Measurements from ENCODE around the gene DDIT3. TPM values are rescaled to one million over a fixed set of nuclear protein-coding genes. Genes with fewer than 3 reads are reported as not detected.

The DDIT3 gene
- total RNA-seq, 1 experiment from 2014 or later: 79.2 TPM

- Mint-ChIP-seq H3K36me3 (ENCODE audit: insufficient read depth, unreplicated experiment) (peaks cover 64% of the 10 kb centered on the region), H3K27me3 (ENCODE audit: insufficient read depth, unreplicated experiment) (no peaks in the 10 kb centered on the region), H3K27ac (ENCODE audit: unreplicated experiment) (no peak overlapping the region), H3K4me1 (ENCODE audit: low read depth, unreplicated experiment) (no peaks in the 10 kb centered on the region), H3K9me3 (ENCODE audit: unreplicated experiment) (no peaks in the 10 kb centered on the region), H3K4me3 (ENCODE audit: unreplicated experiment) (no peak overlapping the region)
- Histone ChIP-seq H3K9me3 (no peaks in the 10 kb centered on the region), H3K4me1 (no peaks in the 10 kb centered on the region), H3K36me3 (ENCODE audit: control insufficient read depth, insufficient read depth, low read length) (peaks cover 3% of the 10 kb centered on the region; the same call in 1 of the 2 replicates), H3K27me3 (replicated peaks; ENCODE audit: control insufficient read depth, insufficient read depth, low read length) (no peaks in the 10 kb centered on the region), H3K4me3 (ENCODE audit: low read depth, low read length) (no peak overlapping the region)
- intact Hi-C loops (cut with micrococcal nuclease; ENCODE audit: unreplicated experiment): no loop called here
- TF ChIP-seq CTCF (IDR thresholded peaks at IDR 0.05; ENCODE audit: insufficient read depth in 1 of 2, low read depth in 1 of 2, low read length in 1 of 2, severe bottlenecking in 1 of 2, unreplicated experiment in 1 of 2): no peak
- CTCF ChIA-PET: no interaction called here
- no peak for DNase-seq
- BruUV-seq (replicated peaks): no TSS peak
- POLR2A ChIA-PET: no interaction called here
Measured at GRCh38 chr12:57535764-57536596, 15.7 kb upstream of the DDIT3 start.

- no peaks in the 10 kb centered on the region for H3K4me1 Mint-ChIP-seq (ENCODE audit: low read depth, unreplicated experiment)
- Histone ChIP-seq H3K27me3 (replicated peaks; ENCODE audit: control insufficient read depth, insufficient read depth, low read length) (no peaks in the 10 kb centered on the region), H3K4me1 (no peaks in the 10 kb centered on the region), H3K36me3 (ENCODE audit: control insufficient read depth, insufficient read depth, low read length) (peaks cover 3% of the 10 kb centered on the region; the same call in 1 of the 2 replicates), H3K4me3 (ENCODE audit: low read depth, low read length) (no peak overlapping the region), H3K9me3 (no peaks in the 10 kb centered on the region)
- TF ChIP-seq CTCF (IDR thresholded peaks at IDR 0.05; ENCODE audit: insufficient read depth in 1 of 2, low read depth in 1 of 2, low read length in 1 of 2, severe bottlenecking in 1 of 2, unreplicated experiment in 1 of 2): no peak
- no TSS peak for BruUV-seq (replicated peaks)
- CTCF ChIA-PET: no interaction called here
- intact Hi-C loops (cut with micrococcal nuclease; ENCODE audit: unreplicated experiment): no loop called here
- peaks cover 63% of the 10 kb centered on the region for H3K36me3 Mint-ChIP-seq (ENCODE audit: insufficient read depth, unreplicated experiment)
- no peak for DNase-seq
- H3K27ac Mint-ChIP-seq (ENCODE audit: unreplicated experiment): no peak overlapping the region
- H3K4me3 Mint-ChIP-seq (ENCODE audit: unreplicated experiment): no peak overlapping the region
- POLR2A ChIA-PET: no interaction called here
- H3K9me3 Mint-ChIP-seq (ENCODE audit: unreplicated experiment): no peaks in the 10 kb centered on the region
- no peaks in the 10 kb centered on the region for H3K27me3 Mint-ChIP-seq (ENCODE audit: insufficient read depth, unreplicated experiment)
Measured at GRCh38 chr12:57534991-57535543, 14.8 kb upstream of the DDIT3 start.

- DNase-seq: no peak
- Mint-ChIP-seq H3K9me3 (ENCODE audit: unreplicated experiment) (no peaks in the 10 kb centered on the region), H3K27ac (ENCODE audit: unreplicated experiment) (no peak overlapping the region), H3K4me1 (ENCODE audit: low read depth, unreplicated experiment) (no peaks in the 10 kb centered on the region), H3K36me3 (ENCODE audit: insufficient read depth, unreplicated experiment) (peaks cover 67% of the 10 kb centered on the region), H3K4me3 (ENCODE audit: unreplicated experiment) (no peak overlapping the region), H3K27me3 (ENCODE audit: insufficient read depth, unreplicated experiment) (no peaks in the 10 kb centered on the region)
- Histone ChIP-seq H3K27me3 (replicated peaks; ENCODE audit: control insufficient read depth, insufficient read depth, low read length) (no peaks in the 10 kb centered on the region), H3K4me1 (no peaks in the 10 kb centered on the region), H3K36me3 (ENCODE audit: control insufficient read depth, insufficient read depth, low read length) (peaks cover 3% of the 10 kb centered on the region; the same call in 1 of the 2 replicates), H3K9me3 (no peaks in the 10 kb centered on the region), H3K4me3 (ENCODE audit: low read depth, low read length) (no peak overlapping the region)
- intact Hi-C loops (cut with micrococcal nuclease; ENCODE audit: unreplicated experiment): no loop called here
- TF ChIP-seq CTCF (IDR thresholded peaks at IDR 0.05; ENCODE audit: insufficient read depth in 1 of 2, low read depth in 1 of 2, low read length in 1 of 2, severe bottlenecking in 1 of 2, unreplicated experiment in 1 of 2): no peak
- CTCF ChIA-PET: no interaction called here
- BruUV-seq (replicated peaks): no TSS peak
- POLR2A ChIA-PET: no interaction called here
Measured at GRCh38 chr12:57534250-57534649, 13.9 kb upstream of the DDIT3 start.

Data from Caco-2 (cell line).